K562 (cell line): ENCODE measurements around the gene LRFN3. TPM values are rescaled to one million over a fixed set of nuclear protein-coding genes. Genes with fewer than 3 reads are reported as not detected.

Experiments used
- BHLHE40 ChIP-seq: IDR thresholded peaks from 2 replicates; pipeline ENCODE4 v1.6.1; 2011; ENCODE audit warnings: low read length, improper control_type of control experiment
- FOXP4 ChIP-seq: sonication (generic); formaldehyde crosslinking; IDR thresholded peaks from 2 replicates; pipeline ENCODE4 v1.8.0; 2022; ENCODE audit warnings: mild to moderate bottlenecking, missing genetic modification reagents, borderline replicate concordance
- HDAC2 ChIP-seq: fragments of 450-650 bp; IDR thresholded peaks from 2 replicates; pipeline ENCODE4 v1.6.1; 2016; ENCODE audit warnings: mild to moderate bottlenecking
- HMG20A ChIP-seq: fragments of 450-650 bp; formaldehyde crosslinking; conservative IDR thresholded peaks from 2 replicates; pipeline ENCODE4 v1.4.0; 2020; ENCODE audit warnings: mild to moderate bottlenecking, mixed read lengths
- HOXB6 ChIP-seq: fragments of 250-450 bp; sonication (Bioruptor Pico); IDR thresholded peaks from 2 replicates; pipeline ENCODE4 v1.5.1; 2022; ENCODE audit warnings: mild to moderate bottlenecking, borderline replicate concordance
- KDM2B ChIP-seq: fragments of 250-450 bp; sonication (Bioruptor Pico); IDR thresholded peaks from 2 replicates; pipeline ENCODE4 v1.8.0; 2021; ENCODE audit warnings: mild to moderate bottlenecking, moderate library complexity
- KDM4B ChIP-seq, 2 experiments: fragments of 450-650 bp in 1 of 2; sonication (generic) in 1 of 2; IDR thresholded peaks; 2 replicates each; pipeline ENCODE4 v1.6.1; 2016 to 2017; ENCODE audit warnings: borderline replicate concordance in 2 of 2, antibody characterized with exemption in 1 of 2, low read depth in 1 of 2, mild to moderate bottlenecking in 1 of 2
- MAFK ChIP-seq: IDR thresholded peaks from 2 replicates; pipeline ENCODE4 v1.6.1; 2011; ENCODE audit warnings: low read length, improper control_type of control experiment
- POLR3G ChIP-seq: IDR thresholded peaks from 2 replicates; pipeline ENCODE4 v1.6.1; 2011; ENCODE audit not compliant: insufficient read length, insufficient replicate concordance; ENCODE audit errors: extremely low read depth
- SMC3 ChIP-seq: conservative IDR thresholded peaks from 2 replicates; pipeline ENCODE4 v1.6.1; 2011; ENCODE audit warnings: low read depth, low read length, improper control_type of control experiment; ENCODE audit not compliant: insufficient read depth
- TAF9B ChIP-seq: fragments of 450-650 bp; IDR thresholded peaks from 2 replicates; pipeline ENCODE4 v1.6.1; 2018; ENCODE audit warnings: mild to moderate bottlenecking; ENCODE audit not compliant: partially characterized antibody
- TFAP4 ChIP-seq: sonication (generic); formaldehyde crosslinking; IDR thresholded peaks from 2 replicates; pipeline ENCODE4 v1.8.0; 2022; ENCODE audit warnings: missing genetic modification reagents, mild to moderate bottlenecking, moderate library complexity, borderline replicate concordance
- YY1 ChIP-seq, 3 experiments: IDR thresholded peaks; 2 replicates each; pipeline ENCODE4 v1.6.1; 2011; ENCODE audit warnings: low read length in 2 of 3, mild to moderate bottlenecking in 2 of 3, moderate library complexity in 2 of 3, borderline replicate concordance in 1 of 3, control low read depth in 1 of 3, low read depth in 1 of 3; ENCODE audit not compliant: insufficient read depth in 3 of 3, insufficient replicate concordance in 2 of 3, control insufficient read depth in 1 of 3, insufficient read length in 1 of 3; ENCODE audit errors: extremely low read depth in 1 of 3
- ZNF197 ChIP-seq: fragments of 200-800 bp; sonication (Bioruptor generic); IDR thresholded peaks from 2 replicates; pipeline ENCODE4 v1.6.1; 2016; ENCODE audit warnings: low read depth, missing genetic modification characterization, missing compliant biosample characterization
- ZNF324 ChIP-seq: fragments of 250-450 bp; sonication (Bioruptor Pico); IDR thresholded peaks from 2 replicates; pipeline ENCODE4 v1.4.0; 2020; ENCODE audit warnings: mild to moderate bottlenecking
- ZNF444 ChIP-seq: fragments of 250-450 bp; sonication (Bioruptor Pico); IDR thresholded peaks from 2 replicates; pipeline ENCODE4 v1.4.0; 2020; ENCODE audit warnings: mild to moderate bottlenecking, moderate library complexity
- ZNF592 ChIP-seq: fragments of 450-650 bp; IDR thresholded peaks from 2 replicates; pipeline ENCODE4 v1.6.1; 2017; ENCODE audit warnings: antibody characterized with exemption, mild to moderate bottlenecking
- ZNF655 ChIP-seq: fragments of 250-450 bp; sonication (Bioruptor Pico); IDR thresholded peaks from 2 replicates; pipeline ENCODE4 v1.5.0; 2021
- polyA plus RNA-seq, 8 experiments: library from polyadenylated mRNA; depleted of rRNA in 4 of 8; stranded (reverse) in 5 of 8; unstranded in 3 of 8; fragments of >200 nt; fragmentation: Nextera tagmentation in 2 of 8; fragmentation: Illumina TruSeq in 1 of 8; extraction: Ambion mirVana in 2 of 8; extraction: Trizol in 1 of 8; gene quantifications; 2 replicates each; pipeline versions ENCODE4 v1.2.1 to v1.2.3, GENCODE V29; 2011 to 2014; ENCODE audit warnings: inconsistent platforms in 1 of 8, missing spikeins in 1 of 8
- total RNA-seq, 7 experiments: library from RNA; depleted of rRNA in 6 of 7; stranded (reverse); fragments of >200 nt in 6 of 7; fragmentation: Illumina TruSeq in 2 of 7; extraction: Trizol in 2 of 7; gene quantifications; 2 replicates each; pipeline versions ENCODE4 v1.2.1 to v1.2.3, GENCODE V29; 2011 to 2021; ENCODE audit warnings: low replicate concordance in 1 of 7

LRFN3 gene
- total and polyA plus RNA-seq, 9 of the 15 experiments (the other 6 are each of a cell fraction or from before 2014, with no cell fraction given), result 0.03 to 0.12 (median 0.11) TPM; not detected in 6

- TF ChIP-seq ZNF592 (no peak), HDAC2 (no peak), BHLHE40 (no peak), ZNF197 (no peak), ZNF444 (no peak), ZNF324 (CRISPR knock-in tag) (no peak), SMC3 (0 out of 2 replicates have a peak, but pooled peaks have one; percentile 20), TAF9B (no peak), YY1 (IDR thresholded peaks at IDR 0.05; ENCODE audit: borderline replicate concordance in 1 of 3, control insufficient read depth in 1 of 3, extremely low read depth in 1 of 3, insufficient read depth in 3 of 3, insufficient read length in 1 of 3, insufficient replicate concordance in 2 of 3, low read depth in 1 of 3, low read length in 2 of 3) (peak in 1 of 3 experiments; percentile 36), FOXP4 (CRISPR knock-in tag) (no peak), POLR3G (no peak), TFAP4 (CRISPR knock-in tag) (peak; percentile 56; the same call in 1 of the 2 replicates), KDM4B (IDR thresholded peaks at IDR 0.05; ENCODE audit: borderline replicate concordance in 2 of 2, low read depth in 1 of 2) (no peak), KDM2B (CRISPR knock-in tag) (no peak), HOXB6 (CRISPR knock-in tag) (no peak), MAFK (no peak), HMG20A (CRISPR knock-in tag) (no peak), ZNF655 (CRISPR knock-in tag) (no peak)
These were observed 41.5 kb downstream of the LRFN3 start (continued) for GRCh38 chr19:35977446-35978222.
